DMS79 (cell line): ENCODE results near the gene ADGRF5.
A peak's percentile ranks its signal among the peaks of the same experiment; 100 is the strongest.
"Not testable (repeated sequence)": the region's sequence is repeated elsewhere in the genome, so short reads cannot be mapped to it uniquely, and the experiment has no call there.

Experiments
- DNase-seq: peaks from one replicate; lab custom pipeline; 2025; lab: John Stamatoyannopoulos, UW

The ADGRF5 gene

GRCh38 chr6:46894433-46894832, 27.3 kb downstream of the ADGRF5 start:
- no peak for DNase-seq

- no peak for DNase-seq
These were observed 28.1 kb downstream of the ADGRF5 start for GRCh38 chr6:46893648-46894047.

GRCh38 chr6:46891252-46891795, 30.4 kb downstream of the ADGRF5 start:
- DNase-seq: no peak

- DNase-seq: no peak
These were observed 33.2 kb downstream of the ADGRF5 start for GRCh38 chr6:46888578-46888977.

GRCh38 chr6:46888031-46888430, 33.7 kb downstream of the ADGRF5 start:
- DNase-seq: no peak

- peak; percentile 52 for DNase-seq
These were observed 39.1 kb downstream of the ADGRF5 start for GRCh38 chr6:46882645-46883044.

- no peak for DNase-seq
These were observed 42.7 kb downstream of the ADGRF5 start for GRCh38 chr6:46879003-46879402.

- peak; percentile 9 for DNase-seq
These were observed 45.6 kb downstream of the ADGRF5 start for GRCh38 chr6:46876126-46876525.

GRCh38 chr6:46867411-46867810, 54.3 kb downstream of the ADGRF5 start:
- no peak for DNase-seq

- DNase-seq: no peak
These were observed 56.5 kb downstream of the ADGRF5 start for GRCh38 chr6:46865221-46865620.

- DNase-seq: no peak
These were observed 57.9 kb downstream of the ADGRF5 start for GRCh38 chr6:46863791-46864190.

- no peak for DNase-seq
These were observed 59.4 kb downstream of the ADGRF5 start for GRCh38 chr6:46862381-46862780.

GRCh38 chr6:46855966-46856365, 65.8 kb downstream of the ADGRF5 start:
- not testable (repeated sequence) for DNase-seq

GRCh38 chr6:46851576-46851975, 70.2 kb downstream of the ADGRF5 start:
- DNase-seq: not testable (repeated sequence)

- DNase-seq: no peak
These were observed 70.9 kb downstream of the ADGRF5 start for GRCh38 chr6:46850792-46851191.

GRCh38 chr6:46849361-46849690, 72.4 kb downstream of the ADGRF5 start:
- DNase-seq: no peak

- DNase-seq: no peak
These were observed 72.9 kb downstream of the ADGRF5 start for GRCh38 chr6:46848684-46849360.

GRCh38 chr6:46845126-46845525, 76.6 kb downstream of the ADGRF5 start:
- DNase-seq: no peak

GRCh38 chr6:46842252-46842846, 79.4 kb downstream of the ADGRF5 start:
- DNase-seq: not testable (repeated sequence)

GRCh38 chr6:46838033-46838432, 83.7 kb downstream of the ADGRF5 start:
- DNase-seq: no peak

- DNase-seq: not testable (repeated sequence)
These were observed 86.7 kb downstream of the ADGRF5 start for GRCh38 chr6:46834991-46835390.

- DNase-seq: not testable (repeated sequence)
These were observed 87.4 kb downstream of the ADGRF5 start for GRCh38 chr6:46834257-46834916.

- DNase-seq: peak; percentile 3
These were observed 88.9 kb downstream of the ADGRF5 start for GRCh38 chr6:46832816-46833215.
